ENCODE results near the gene TSNAXIP1. TPM values are rescaled to one million over a fixed set of nuclear protein-coding genes. Genes with fewer than 3 reads are reported as not detected.

Gene TSNAXIP1
- total and polyA plus RNA-seq, 2 experiments from 2014 or later: 3.1 to 5.8 TPM

- no peaks in the 10 kb centered on the region for H3K9me2 ChIP-seq (replicated peaks; ENCODE audit: insufficient read depth)
- H4K20me1 ChIP-seq (ENCODE audit: insufficient read depth, poor library complexity, severe bottlenecking): peaks cover 9% of the 10 kb centered on the region
- WGBS (ENCODE audit: low lambda C conversion rate, missing lambda C conversion rate): 23% methylated on average over 11 of the region's 11 CpGs
- peaks cover 36% of the 10 kb centered on the region for H3K4me1 ChIP-seq (ENCODE audit: insufficient read depth)
- DNase-seq (ENCODE audit: low spot score): no peak
- no peaks in the 10 kb centered on the region for H3K27me3 ChIP-seq
- no peak for TF ChIP-seq EZH2 (IDR thresholded peaks at IDR 0.05; ENCODE audit: borderline replicate concordance)
- no peak for TF ChIP-seq CTCF (IDR thresholded peaks at IDR 0.05; ENCODE audit: poor library complexity)
- TF ChIP-seq EZH2phosphoT487 (IDR thresholded peaks at IDR 0.05; ENCODE audit: low read depth, severe bottlenecking, unreplicated experiment): no peak
- peaks cover 48% of the 10 kb centered on the region for H3K79me2 ChIP-seq
- H3K4me3 ChIP-seq: peak overlapping the region; percentile 91
- H3K9me3 ChIP-seq (ENCODE audit: low read depth): no peaks in the 10 kb centered on the region
- H3K27ac ChIP-seq: peak overlapping the region; percentile 99
- H3K36me3 ChIP-seq (replicated peaks; ENCODE audit: insufficient read depth, low read depth): no peaks in the 10 kb centered on the region
- H3K4me2 ChIP-seq: peak overlapping the region; percentile 89
- peak overlapping the region; percentile 96 for H2AFZ ChIP-seq
These were observed 36.7 kb downstream of the TSNAXIP1 start for GRCh38 chr16:67843343-67843765.

GRCh38 chr16:67844497-67844896 is 37.8 kb downstream of the TSNAXIP1 start:
- H3K9me3 ChIP-seq (ENCODE audit: low read depth): no peaks in the 10 kb centered on the region
- H3K9me2 ChIP-seq (replicated peaks; ENCODE audit: insufficient read depth): no peaks in the 10 kb centered on the region
- peaks cover 14% of the 10 kb centered on the region for H4K20me1 ChIP-seq (ENCODE audit: insufficient read depth, poor library complexity, severe bottlenecking)
- H3K36me3 ChIP-seq (replicated peaks; ENCODE audit: insufficient read depth, low read depth): no peaks in the 10 kb centered on the region
- no peak overlapping the region for H3K4me3 ChIP-seq
- no peaks in the 10 kb centered on the region for H3K27me3 ChIP-seq
- H3K79me2 ChIP-seq: peaks cover 59% of the 10 kb centered on the region
- DNase-seq (ENCODE audit: low spot score): no peak
- no peak overlapping the region for H2AFZ ChIP-seq
- H3K27ac ChIP-seq: peak overlapping the region; percentile 99
- TF ChIP-seq CTCF (IDR thresholded peaks at IDR 0.05; ENCODE audit: poor library complexity) (no peak), EZH2 (IDR thresholded peaks at IDR 0.05; ENCODE audit: borderline replicate concordance) (no peak), EZH2phosphoT487 (IDR thresholded peaks at IDR 0.05; ENCODE audit: low read depth, severe bottlenecking, unreplicated experiment) (no peak)
- H3K4me1 ChIP-seq (ENCODE audit: insufficient read depth): peaks cover 39% of the 10 kb centered on the region
- WGBS (ENCODE audit: low lambda C conversion rate, missing lambda C conversion rate): 73% methylated on average over 4 of the region's 4 CpGs
- peak overlapping the region; percentile 89 for H3K4me2 ChIP-seq

GRCh38 chr16:67845291-67846062 is 38.8 kb downstream of the TSNAXIP1 start:
- H3K9me3 ChIP-seq (ENCODE audit: low read depth): no peaks in the 10 kb centered on the region
- H3K27ac ChIP-seq: peak overlapping the region; percentile 99
- peak overlapping the region; percentile 89 for H3K4me2 ChIP-seq
- peak overlapping the region; percentile 98 for H3K4me3 ChIP-seq
- peaks cover 68% of the 10 kb centered on the region for H3K79me2 ChIP-seq
- DNase-seq (ENCODE audit: low spot score): no peak
- no peaks in the 10 kb centered on the region for H3K9me2 ChIP-seq (replicated peaks; ENCODE audit: insufficient read depth)
- no peaks in the 10 kb centered on the region for H3K36me3 ChIP-seq (replicated peaks; ENCODE audit: insufficient read depth, low read depth)
- TF ChIP-seq CTCF (IDR thresholded peaks at IDR 0.05; ENCODE audit: poor library complexity): no peak
- TF ChIP-seq EZH2phosphoT487 (IDR thresholded peaks at IDR 0.05; ENCODE audit: low read depth, severe bottlenecking, unreplicated experiment): no peak
- no peak for TF ChIP-seq EZH2 (IDR thresholded peaks at IDR 0.05; ENCODE audit: borderline replicate concordance)
- 73% methylated on average over 5 of the region's 5 CpGs for WGBS (ENCODE audit: low lambda C conversion rate, missing lambda C conversion rate)
- H2AFZ ChIP-seq: no peak overlapping the region
- H3K4me1 ChIP-seq (ENCODE audit: insufficient read depth): peaks cover 39% of the 10 kb centered on the region
- no peaks in the 10 kb centered on the region for H3K27me3 ChIP-seq
- H4K20me1 ChIP-seq (ENCODE audit: insufficient read depth, poor library complexity, severe bottlenecking): peaks cover 16% of the 10 kb centered on the region
